HUES6 (cell line): ENCODE measurements around the gene XDH.

Source experiments
- H3K27ac ChIP-seq: 2 replicates; pipeline ENCODE4 v1.7.0; 2013; ENCODE audit warnings: low read depth, mild to moderate bottlenecking, low read length, inconsistent platforms
- H3K27me3 ChIP-seq: 2 replicates; pipeline ENCODE4 v1.6.1; 2013; ENCODE audit warnings: low read length; ENCODE audit not compliant: control insufficient read depth, insufficient read depth
- H3K36me3 ChIP-seq: 2 replicates; pipeline ENCODE4 v1.6.1; 2013; ENCODE audit warnings: low read length; ENCODE audit not compliant: control insufficient read depth, insufficient read depth
- H3K4me1 ChIP-seq: 2 replicates; pipeline ENCODE4 v1.6.1; 2013; ENCODE audit warnings: low read length; ENCODE audit not compliant: control insufficient read depth, insufficient read depth
- H3K4me3 ChIP-seq: 2 replicates; pipeline ENCODE4 v1.5.1; 2013; ENCODE audit warnings: low read depth, low read length
- H3K9ac ChIP-seq: one replicate; pipeline ENCODE4 v1.6.1; 2013; ENCODE audit warnings: mild to moderate bottlenecking, low read length
- H3K9me3 ChIP-seq: 2 replicates; pipeline ENCODE4 v1.6.1; 2013; ENCODE audit warnings: low read depth, low read length; ENCODE audit not compliant: control insufficient read depth, insufficient read depth

Gene XDH

DNA sequence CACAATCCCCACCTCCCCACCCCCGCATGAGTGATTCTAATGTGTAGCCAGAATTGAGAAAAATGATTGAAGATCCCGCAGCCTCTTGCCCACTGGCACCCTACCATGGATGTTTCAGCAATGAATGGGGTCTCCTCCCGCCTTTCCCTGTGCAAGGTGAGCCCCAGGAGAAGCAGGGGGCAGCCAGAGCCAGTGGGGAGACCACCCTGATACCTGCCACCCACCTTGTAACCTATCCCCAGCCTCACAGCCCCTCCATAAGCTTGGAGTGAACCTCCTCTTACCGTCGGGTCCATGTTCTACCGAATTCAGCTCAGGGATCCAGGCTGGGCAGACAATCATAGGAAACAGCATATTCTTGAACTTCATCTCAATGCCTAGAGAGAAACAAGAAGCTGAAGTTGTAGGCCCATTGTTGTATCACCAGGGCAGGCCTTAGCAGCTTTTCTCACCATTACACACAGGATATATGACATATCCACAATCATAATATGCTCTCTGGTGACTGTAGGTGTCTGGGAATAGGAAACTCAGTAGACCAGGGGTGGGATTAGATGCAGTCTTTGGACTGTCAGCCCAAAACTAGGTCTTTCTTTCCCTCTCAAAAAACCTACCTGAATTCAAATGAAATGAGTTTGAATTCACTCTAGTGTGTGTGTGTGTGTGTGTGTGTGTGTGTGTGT is 30.9 kb downstream of the XDH start:
- peaks cover 36% of the 10 kb centered on the region for H3K4me1 ChIP-seq
- no peaks in the 10 kb centered on the region for H3K36me3 ChIP-seq
- no peak overlapping the region for H3K9ac ChIP-seq
- no peak overlapping the region for H3K4me3 ChIP-seq
- no peaks in the 10 kb centered on the region for H3K9me3 ChIP-seq
- H3K27me3 ChIP-seq = no peaks in the 10 kb centered on the region
- H3K27ac ChIP-seq = no peak overlapping the region

DNA sequence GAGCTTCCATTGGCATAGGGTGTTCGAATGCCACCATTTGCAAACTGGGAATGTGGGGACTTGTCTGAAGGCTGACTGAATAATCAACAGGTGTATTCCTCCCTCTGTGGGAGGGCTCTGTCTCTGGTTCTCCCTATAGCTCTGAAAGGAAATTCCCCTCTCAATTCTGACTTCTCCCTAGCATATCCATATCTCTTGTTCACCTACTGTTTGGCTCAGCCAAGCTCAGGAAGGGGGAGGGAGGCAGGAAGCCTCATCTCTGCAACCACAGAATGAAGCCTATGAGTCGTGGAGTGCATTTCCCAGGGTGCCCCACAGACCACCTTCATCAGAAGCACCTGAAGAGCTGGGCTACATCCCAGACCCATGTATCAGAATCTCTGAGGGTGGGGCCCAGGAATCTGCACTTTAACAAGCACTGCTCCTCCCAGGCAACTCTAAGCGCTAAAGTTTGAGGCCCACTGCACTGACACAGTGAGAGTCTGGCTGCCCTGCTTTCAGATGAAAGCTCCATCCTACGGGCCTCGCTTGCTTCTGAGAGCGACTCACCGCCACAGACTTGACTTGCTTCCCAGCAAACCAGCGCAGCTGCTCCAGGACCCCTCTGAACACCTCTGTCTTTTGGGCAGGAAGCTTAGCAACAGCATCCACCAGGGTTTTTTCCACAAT is 32.0 kb downstream of the XDH start:
- H3K27ac ChIP-seq = peak overlapping the region; percentile 62; the same call in 1 of the 2 replicates
- H3K27me3 ChIP-seq = no peaks in the 10 kb centered on the region
- H3K4me3 ChIP-seq = no peak overlapping the region; the same call in 1 of the 2 replicates
- H3K36me3 ChIP-seq = no peaks in the 10 kb centered on the region
- H3K9ac ChIP-seq = peak overlapping the region; percentile 32
- no peaks in the 10 kb centered on the region for H3K9me3 ChIP-seq
- H3K4me1 ChIP-seq = peaks cover 36% of the 10 kb centered on the region

DNA sequence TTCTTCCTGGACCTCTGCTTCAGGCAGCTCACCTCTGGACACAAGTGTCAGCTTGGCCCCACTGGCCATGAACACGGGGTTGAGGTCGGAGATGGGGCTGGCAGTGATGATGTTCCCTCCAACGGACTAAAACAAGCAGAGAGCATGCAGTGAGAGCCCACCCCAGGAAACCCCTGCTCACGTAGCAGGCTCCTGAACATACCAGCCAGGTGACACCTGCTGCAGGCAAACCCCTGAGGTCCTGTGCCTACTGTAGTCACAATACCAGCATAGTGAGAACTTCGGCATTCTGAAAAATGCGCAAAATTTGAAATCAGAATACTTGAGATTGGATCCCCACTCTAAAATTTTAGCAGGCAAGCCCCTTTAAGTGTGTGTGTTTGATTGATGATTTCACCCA is 32.9 kb downstream of the XDH start:
- Histone ChIP-seq H3K36me3 (peaks cover 4% of the 10 kb centered on the region; the same call in 1 of the 2 replicates), H3K4me1 (peaks cover 36% of the 10 kb centered on the region), H3K27me3 (no peaks in the 10 kb centered on the region), H3K27ac (no peak overlapping the region), H3K9me3 (no peaks in the 10 kb centered on the region), H3K9ac (no peak overlapping the region), H3K4me3 (no peak overlapping the region)

DNA sequence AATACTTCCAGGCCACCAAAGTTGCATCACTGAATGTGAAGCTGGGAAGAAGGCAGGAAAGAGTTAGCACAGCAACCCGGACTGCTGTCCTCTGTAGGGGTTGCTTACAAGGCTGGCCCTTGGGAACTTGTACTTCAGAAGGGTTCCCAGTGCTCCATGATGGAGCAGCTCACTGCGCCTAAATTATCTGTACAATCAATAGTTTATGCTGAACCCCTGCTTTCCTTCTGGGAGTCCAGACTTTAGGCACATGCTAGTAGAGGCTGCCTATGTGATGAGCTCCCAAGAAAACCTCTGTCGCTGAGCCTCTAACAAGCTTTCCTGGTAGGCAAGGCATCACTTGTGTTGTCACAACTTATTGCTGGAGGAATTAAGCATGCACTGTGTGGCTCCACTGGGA is 34.3 kb downstream of the XDH start:
- no peaks in the 10 kb centered on the region for H3K27me3 ChIP-seq
- no peaks in the 10 kb centered on the region for H3K9me3 ChIP-seq
- H3K9ac ChIP-seq = no peak overlapping the region
- H3K36me3 ChIP-seq = peaks cover 5% of the 10 kb centered on the region; the same call in 1 of the 2 replicates
- H3K27ac ChIP-seq = no peak overlapping the region
- H3K4me1 ChIP-seq = peaks cover 36% of the 10 kb centered on the region
- no peak overlapping the region for H3K4me3 ChIP-seq

DNA sequence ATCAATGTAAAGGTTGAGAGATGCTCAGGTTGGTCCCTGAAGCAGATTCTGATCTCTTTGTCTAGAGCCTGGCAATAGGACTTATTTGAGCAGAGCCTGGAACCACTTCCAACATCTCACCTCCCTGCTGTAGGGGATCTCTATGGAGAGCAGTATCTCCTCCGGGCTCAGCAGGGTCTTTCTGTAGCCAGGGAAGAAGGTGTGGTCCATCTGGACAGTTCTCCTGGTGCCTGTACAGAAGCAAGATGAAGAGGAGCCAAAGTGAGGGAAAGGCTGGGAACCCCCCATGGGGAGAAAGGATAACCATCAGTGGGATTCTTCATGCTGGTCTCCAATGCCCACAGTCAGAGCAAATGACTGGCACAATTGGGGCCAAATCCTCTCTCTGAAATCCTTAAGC is 34.8 kb downstream of the XDH start:
- Histone ChIP-seq H3K4me3 (no peak overlapping the region), H3K9ac (no peak overlapping the region), H3K27ac (no peak overlapping the region), H3K4me1 (peaks cover 34% of the 10 kb centered on the region), H3K9me3 (no peaks in the 10 kb centered on the region), H3K27me3 (no peaks in the 10 kb centered on the region), H3K36me3 (peaks cover 5% of the 10 kb centered on the region; the same call in 1 of the 2 replicates)

DNA sequence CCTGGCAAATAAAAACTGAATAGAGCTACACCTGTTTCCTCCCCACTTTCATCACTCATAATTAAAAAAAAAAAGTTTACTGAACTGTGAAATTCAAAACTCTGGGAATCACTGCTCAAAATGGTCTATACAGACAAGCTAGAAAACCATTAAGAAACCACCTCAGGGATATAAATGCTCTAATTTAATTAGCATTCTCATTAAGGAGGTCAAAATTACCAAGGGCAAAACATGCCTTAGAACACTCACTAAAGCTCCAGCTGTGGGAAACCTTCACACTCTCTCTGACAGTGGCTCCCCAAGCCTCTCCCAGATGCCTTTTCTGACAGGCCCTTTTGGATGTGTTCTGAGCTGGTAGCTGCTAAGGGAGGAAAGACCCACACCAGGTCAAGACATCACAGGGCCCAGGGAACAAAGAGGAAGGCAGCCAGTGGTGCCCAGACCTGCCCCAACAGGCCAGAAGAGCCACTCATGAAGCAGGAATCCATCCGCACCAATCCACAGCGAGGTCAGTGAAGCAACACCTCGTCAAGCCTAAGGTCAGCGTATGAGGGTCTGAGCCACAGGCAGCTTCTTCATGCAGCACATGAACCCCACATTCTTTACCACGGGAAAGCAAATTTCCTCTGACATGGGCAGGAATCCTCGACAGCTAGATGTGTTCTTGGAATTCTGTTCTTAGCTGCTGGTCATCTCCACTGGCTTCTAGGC is 35.6 kb downstream of the XDH start:
- Histone ChIP-seq H3K4me1 (peaks cover 26% of the 10 kb centered on the region), H3K9ac (no peak overlapping the region), H3K27me3 (no peaks in the 10 kb centered on the region), H3K9me3 (no peaks in the 10 kb centered on the region), H3K36me3 (peaks cover 5% of the 10 kb centered on the region; the same call in 1 of the 2 replicates), H3K4me3 (no peak overlapping the region), H3K27ac (no peak overlapping the region)

DNA sequence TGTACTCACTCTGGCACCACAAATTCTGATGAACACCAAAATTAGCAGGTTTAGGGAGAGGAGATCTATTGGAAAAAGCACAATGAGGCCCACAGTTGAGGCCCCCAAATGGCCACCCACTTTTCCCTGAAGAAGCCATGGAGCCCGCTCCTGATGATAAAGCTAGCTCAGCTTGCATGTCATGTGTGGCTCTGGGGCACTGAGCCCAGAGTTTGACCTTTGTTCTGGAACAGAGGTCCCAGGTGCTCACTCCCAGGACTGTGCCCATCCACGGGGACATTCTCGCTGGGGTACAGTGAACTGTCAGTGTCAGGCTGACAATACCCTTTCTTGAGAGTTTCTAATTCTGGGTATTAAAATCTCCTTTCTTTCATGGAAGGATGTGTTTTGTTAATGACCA is 36.2 kb downstream of the XDH start:
- Histone ChIP-seq H3K9me3 (no peaks in the 10 kb centered on the region), H3K27ac (no peak overlapping the region), H3K36me3 (peaks cover 5% of the 10 kb centered on the region; the same call in 1 of the 2 replicates), H3K27me3 (no peaks in the 10 kb centered on the region), H3K9ac (no peak overlapping the region), H3K4me1 (peaks cover 20% of the 10 kb centered on the region), H3K4me3 (no peak overlapping the region)

DNA sequence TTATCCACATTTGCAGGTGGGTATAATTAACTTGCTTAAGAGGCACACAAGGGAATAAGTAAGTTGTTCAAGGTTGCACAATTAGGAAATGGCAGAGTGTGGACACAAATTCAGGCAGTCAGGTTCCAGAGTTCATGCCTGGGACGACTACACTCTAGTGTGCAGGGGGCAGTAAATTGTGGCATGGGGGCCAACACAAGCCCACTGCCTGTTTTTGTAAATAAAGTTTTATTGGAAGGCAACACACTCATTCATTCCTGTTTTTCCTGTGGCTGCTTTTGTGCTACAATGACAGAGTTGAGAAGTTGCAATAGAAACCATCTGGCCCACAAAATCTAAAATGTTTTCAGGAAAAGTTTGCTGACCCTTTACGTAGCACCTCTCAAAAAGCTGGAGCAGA is 41.4 kb downstream of the XDH start:
- H3K27ac ChIP-seq = no peak overlapping the region
- no peak overlapping the region for H3K4me3 ChIP-seq
- no peaks in the 10 kb centered on the region for H3K9me3 ChIP-seq
- H3K36me3 ChIP-seq = peaks cover 5% of the 10 kb centered on the region; the same call in 1 of the 2 replicates
- no peak overlapping the region for H3K9ac ChIP-seq
- H3K27me3 ChIP-seq = no peaks in the 10 kb centered on the region
- H3K4me1 ChIP-seq = no peaks in the 10 kb centered on the region; the same call in 1 of the 2 replicates

DNA sequence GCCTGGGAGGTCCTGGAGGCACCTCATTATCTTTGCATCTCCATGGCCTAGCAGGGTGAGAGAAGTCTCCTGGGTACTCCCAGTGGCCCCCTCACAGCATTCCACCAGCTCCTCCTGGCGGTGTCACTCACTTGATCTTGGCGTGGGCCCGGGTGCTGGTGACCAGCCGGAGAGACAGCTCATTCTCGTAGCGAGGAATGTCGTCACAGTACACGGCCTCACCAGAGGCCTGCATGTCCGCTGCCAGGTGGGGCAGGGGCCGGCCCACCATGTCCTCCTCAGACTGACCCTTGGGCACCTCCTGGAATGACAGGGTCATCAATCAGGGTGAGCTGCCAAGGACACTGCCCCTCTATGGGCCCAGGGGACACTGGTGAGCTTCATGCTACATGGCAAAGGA is 42.4 kb downstream of the XDH start:
- no peaks in the 10 kb centered on the region; the same call in 1 of the 2 replicates for H3K4me1 ChIP-seq
- no peak overlapping the region for H3K9ac ChIP-seq
- peaks cover 5% of the 10 kb centered on the region; the same call in 1 of the 2 replicates for H3K36me3 ChIP-seq
- H3K9me3 ChIP-seq = no peaks in the 10 kb centered on the region
- no peak overlapping the region for H3K4me3 ChIP-seq
- no peak overlapping the region for H3K27ac ChIP-seq
- H3K27me3 ChIP-seq = no peaks in the 10 kb centered on the region

DNA sequence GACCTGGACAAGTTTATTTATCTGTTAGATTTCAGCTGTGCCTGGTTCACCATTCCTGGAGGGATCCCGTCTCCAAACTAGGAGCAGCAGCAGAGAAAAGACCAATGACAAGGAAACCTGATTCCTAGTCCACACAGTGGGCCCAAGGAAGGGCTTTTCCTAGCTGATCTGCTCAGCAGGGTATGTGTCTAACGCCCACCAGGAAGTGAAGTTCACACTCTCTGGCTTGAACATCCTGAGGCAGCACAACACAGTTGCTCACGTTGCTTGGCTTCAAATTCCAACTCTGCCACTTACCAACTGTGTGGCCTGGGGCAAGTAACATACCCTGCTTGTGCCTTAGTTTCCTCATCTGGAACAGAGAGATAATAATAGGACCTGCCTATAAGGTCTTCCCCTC is 42.9 kb downstream of the XDH start:
- Histone ChIP-seq H3K36me3 (peaks cover 3% of the 10 kb centered on the region; the same call in 1 of the 2 replicates), H3K9ac (no peak overlapping the region), H3K9me3 (no peaks in the 10 kb centered on the region), H3K27me3 (no peaks in the 10 kb centered on the region), H3K4me3 (no peak overlapping the region), H3K27ac (no peak overlapping the region), H3K4me1 (no peaks in the 10 kb centered on the region; the same call in 1 of the 2 replicates)

DNA sequence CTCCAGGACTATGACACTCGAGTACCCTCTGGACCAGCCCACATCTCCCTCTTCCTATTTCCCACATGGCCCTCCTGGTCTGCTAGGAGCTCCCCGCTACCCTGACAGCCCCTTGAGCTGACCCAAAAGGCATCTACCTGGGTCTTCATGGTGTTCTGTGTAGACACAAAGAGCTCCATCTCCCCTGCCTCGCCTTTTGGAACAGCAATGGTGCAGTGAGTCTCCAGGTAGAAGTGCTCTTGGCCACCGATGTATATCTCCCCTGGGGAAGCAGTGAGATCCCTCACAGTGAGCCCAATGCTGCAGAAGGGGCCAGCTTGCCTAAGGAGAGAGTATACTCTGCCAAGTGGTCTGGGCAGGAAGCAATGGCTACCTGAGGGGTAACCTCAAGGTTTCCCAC is 47.8 kb downstream of the XDH start:
- H3K4me3 ChIP-seq = no peak overlapping the region
- H3K27me3 ChIP-seq = no peaks in the 10 kb centered on the region
- no peaks in the 10 kb centered on the region for H3K9me3 ChIP-seq
- peaks cover 12% of the 10 kb centered on the region; the same call in 1 of the 2 replicates for H3K36me3 ChIP-seq
- no peak overlapping the region for H3K27ac ChIP-seq
- no peaks in the 10 kb centered on the region; the same call in 1 of the 2 replicates for H3K4me1 ChIP-seq
- H3K9ac ChIP-seq = no peak overlapping the region
